T-cell (primary cell): ENCODE measurements around the gene MYLK4. TPM values are rescaled to one million over a fixed set of nuclear protein-coding genes. Genes with fewer than 3 reads are reported as not detected.

Source experiments
- ATAC-seq, 4 experiments: fragments of 200-7000 bp in 3 of 4; fragments of 150-1000 bp in 1 of 4; cut with Tn5 transposase; replicated peaks in 1 of 4; 1 replicate in 3 of 4; 2 replicates in 1 of 4; pipeline ENCODE4 v1.10.0; 2021; ENCODE audit warnings: moderate library complexity in 3 of 4, mild to moderate bottlenecking in 2 of 4, moderate number of reproducible peaks in 1 of 4
- CTCF ChIA-PET, 2 donors: fragments of 300-600 bp; sonication (Branson Sonifier 250); formaldehyde crosslinking; loops; one replicate each; lab custom pipeline; 2022; ENCODE audit warnings: antibody characterized with exemption in 2 of 2; lab: Charles Lee
- POLR2A ChIA-PET, 2 donors: fragments of 300-600 bp; sonication (Branson Sonifier 250); formaldehyde crosslinking; loops; one replicate each; lab custom pipeline; 2022; ENCODE audit warnings: antibody characterized with exemption in 2 of 2; lab: Charles Lee
- DNase-seq, 35 experiments: peaks; one replicate each; pipeline versions ENCODE4 v3.0.0 to v3.0.0-alpha.2; 2013 to 2023
- H3K27ac ChIP-seq: one replicate; pipeline ENCODE4 v1.5.1; 2013; ENCODE audit warnings: low read length
- H3K27me3 ChIP-seq, 2 experiments: replicated peaks in 1 of 2; 1 replicate in 1 of 2; 2 replicates in 1 of 2; pipeline versions ENCODE4 v1.6.1 to v1.7.0; 2013; ENCODE audit warnings: low read length in 1 of 2, mixed read lengths in 1 of 2; ENCODE audit not compliant: control insufficient read depth in 2 of 2, insufficient read depth in 2 of 2; ENCODE audit errors: extremely low read depth in 1 of 2
- H3K36me3 ChIP-seq, 2 donors: 1 replicate in 1 of 2; 2 replicates in 1 of 2; pipeline versions ENCODE4 v1.6.1 to v1.7.0; 2013; ENCODE audit warnings: low read length in 1 of 2; ENCODE audit not compliant: control insufficient read depth in 2 of 2, insufficient read depth in 1 of 2; ENCODE audit errors: extremely low read depth in 1 of 2
- H3K4me1 ChIP-seq, 2 experiments: 1 replicate in 1 of 2; 2 replicates in 1 of 2; pipeline versions ENCODE4 v1.6.1 to v1.7.0; 2013; ENCODE audit warnings: low read length in 2 of 2, mixed read lengths in 1 of 2; ENCODE audit not compliant: insufficient read depth in 2 of 2, control insufficient read depth in 1 of 2; ENCODE audit errors: extremely low read depth in 1 of 2
- H3K4me3 ChIP-seq, 2 donors: 1 replicate in 1 of 2; 2 replicates in 1 of 2; pipeline versions ENCODE4 v1.5.1 to v1.7.0; 2013; ENCODE audit warnings: mild to moderate bottlenecking in 2 of 2, low read length in 1 of 2, moderate library complexity in 1 of 2; ENCODE audit not compliant: control insufficient read depth in 1 of 2; ENCODE audit errors: extremely low read depth in 1 of 2
- H3K9me3 ChIP-seq: 2 replicates; pipeline ENCODE4 v1.7.0; 2013
- H3K27ac Mint-ChIP-seq, 2 donors: one replicate each; pipeline ENCODE4 v1.8.0; 2020 to 2021; ENCODE audit warnings: mild to moderate bottlenecking in 2 of 2, mixed read lengths in 2 of 2
- H3K27me3 Mint-ChIP-seq, 2 donors: one replicate each; pipeline ENCODE4 v1.8.0; 2021 to 2022; ENCODE audit warnings: mixed read lengths in 2 of 2
- H3K36me3 Mint-ChIP-seq: one replicate; pipeline ENCODE4 v1.8.0; 2021; ENCODE audit warnings: mixed read lengths
- H3K4me1 Mint-ChIP-seq, 3 donors: one replicate each; pipeline ENCODE4 v1.8.0; 2020 to 2022; ENCODE audit warnings: mixed read lengths in 3 of 3, mild to moderate bottlenecking in 1 of 3
- H3K4me3 Mint-ChIP-seq, 3 donors: one replicate each; pipeline ENCODE4 v1.8.0; 2020 to 2022; ENCODE audit warnings: mild to moderate bottlenecking in 3 of 3, mixed read lengths in 3 of 3, moderate library complexity in 3 of 3
- H3K9me3 Mint-ChIP-seq, 3 donors: one replicate each; pipeline ENCODE4 v1.8.0; 2020 to 2022; ENCODE audit warnings: mixed read lengths in 3 of 3
- WGBS: methylation state at CpG from one replicate; pipeline ENCODE4 v1.1.5; 2013; ENCODE audit warnings: missing lambda C conversion rate; ENCODE audit not compliant: insufficient coverage; 5-methylcytosine and 5-hydroxymethylcytosine counted together
- total RNA-seq, 35 experiments: library from RNA in 6 of 35; stranded (reverse) in 6 of 35; fragments of 120-200 nt in 1 of 35; gene quantifications; one replicate each; pipeline versions ENCODE4 v1.2.1 to v1.2.4 and lab custom pipeline; 2013 to 2026

Gene MYLK4
- total RNA-seq, 5 donors from 2014 or later (not counting 1 experiment from before 2014, with no cell fraction given) = 0.58 to 1.4 (median 1.0) TPM

DNA sequence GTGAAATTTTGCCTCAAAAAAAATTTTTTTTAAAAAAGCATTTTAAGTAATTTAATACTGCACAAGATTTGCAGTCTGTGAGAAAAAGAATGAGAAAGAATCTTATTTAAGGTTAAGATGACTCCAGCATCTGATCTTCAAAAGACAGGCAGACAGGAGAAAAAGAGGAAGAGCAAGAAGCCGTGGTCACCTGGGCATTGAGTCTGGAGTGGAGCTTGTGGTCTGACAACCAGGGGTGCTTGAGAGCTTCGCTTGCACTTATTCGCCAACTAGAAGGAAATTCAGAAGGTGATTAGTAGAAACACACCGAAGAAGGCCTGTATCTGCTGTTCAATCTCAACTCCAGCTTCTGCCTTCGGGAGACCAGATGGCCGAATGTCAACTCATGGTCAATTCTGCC lies 75.9 kb downstream of the MYLK4 start:
- no peak overlapping the region for H3K4me3 Mint-ChIP-seq
- Histone ChIP-seq H3K27ac (no peak overlapping the region), H3K27me3 (no peaks in the 10 kb centered on the region), H3K36me3 (no peaks in the 10 kb centered on the region), H3K4me1 (no peaks in the 10 kb centered on the region), H3K4me3 (no peak overlapping the region), H3K9me3 (no peaks in the 10 kb centered on the region)
- WGBS = 50% methylated on average over 3 of the region's 6 CpGs
- H3K27ac Mint-ChIP-seq = no peak overlapping the region
- H3K9me3 Mint-ChIP-seq = no peaks in the 10 kb centered on the region
- ATAC-seq = no peak
- POLR2A ChIA-PET = no interaction called here
- CTCF ChIA-PET = no interaction called here
- H3K27me3 Mint-ChIP-seq = no peaks in the 10 kb centered on the region
- DNase-seq = no peak
- H3K4me1 Mint-ChIP-seq = no peaks in the 10 kb centered on the region
- no peaks in the 10 kb centered on the region for H3K36me3 Mint-ChIP-seq

DNA sequence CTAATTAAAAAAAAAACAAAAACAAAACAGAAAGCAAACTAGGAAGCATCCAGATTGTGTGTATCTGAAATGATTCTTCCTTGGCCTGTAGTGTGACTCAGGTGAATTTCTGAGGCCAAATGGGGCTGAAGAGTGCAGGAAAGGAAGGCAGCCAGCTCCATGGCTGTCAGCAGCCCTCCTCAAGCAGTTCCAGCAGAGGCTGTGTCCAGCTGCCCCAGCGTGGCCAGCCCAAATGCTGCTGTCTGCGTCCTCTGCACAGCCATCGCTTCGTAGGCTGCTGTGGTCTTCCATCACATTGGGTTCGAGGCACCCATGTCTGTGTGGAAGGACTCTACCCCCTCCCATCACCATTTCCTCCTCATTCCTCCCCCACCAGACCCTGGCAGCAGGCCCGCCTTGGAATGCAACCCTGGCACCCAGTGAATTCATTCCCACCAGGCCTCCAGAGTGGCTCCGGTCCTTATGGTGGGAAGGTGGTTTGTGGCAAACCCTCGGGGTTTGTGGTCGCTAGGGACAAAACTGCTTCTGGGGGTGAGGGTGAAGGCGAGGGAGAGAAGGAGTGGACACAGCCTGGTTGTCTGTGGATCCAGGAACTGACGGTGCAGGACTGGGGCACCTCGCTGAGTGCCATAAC lies 81.5 kb downstream of the MYLK4 start:
- WGBS = 89% methylated on average over 7 of the region's 12 CpGs
- no peak overlapping the region for H3K27ac ChIP-seq
- Mint-ChIP-seq H3K27me3 (peaks cover 0 to 5% of the 10 kb centered on the region in 2 donors), H3K4me3 (no peak overlapping the region), H3K4me1 (no peaks in the 10 kb centered on the region), H3K27ac (no peak overlapping the region), H3K9me3 (no peaks in the 10 kb centered on the region), H3K36me3 (no peaks in the 10 kb centered on the region)
- H3K36me3 ChIP-seq = no peaks in the 10 kb centered on the region
- DNase-seq (no peak), ATAC-seq (no peak)
- POLR2A ChIA-PET = no interaction called here
- peaks cover 0 to 3% of the 10 kb centered on the region in 2 experiments for H3K27me3 ChIP-seq
- no peaks in the 10 kb centered on the region for H3K9me3 ChIP-seq
- H3K4me1 ChIP-seq = no peaks in the 10 kb centered on the region
- CTCF ChIA-PET = no interaction called here
- no peak overlapping the region for H3K4me3 ChIP-seq

DNA sequence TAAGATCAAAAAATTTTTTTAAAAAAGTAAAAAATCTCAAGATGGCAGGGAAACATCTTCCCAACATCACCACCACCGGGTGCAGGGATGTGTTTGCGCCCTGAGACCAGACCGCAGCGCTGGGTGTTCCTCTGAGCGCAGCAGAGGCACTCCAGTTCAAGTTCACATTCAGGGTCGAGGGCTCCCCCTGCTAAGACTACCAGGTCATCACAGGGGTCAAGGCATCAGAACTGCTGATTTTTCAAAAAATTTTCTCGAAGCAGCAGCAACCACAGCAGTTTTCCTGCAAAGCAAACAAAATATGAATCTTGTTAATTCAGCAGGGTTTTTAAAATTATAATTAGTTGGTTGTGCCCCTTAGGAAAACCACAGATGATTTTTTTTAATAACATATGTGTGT lies 83.1 kb downstream of the MYLK4 start:
- DNase-seq (no peak), ATAC-seq (no peak)
- H3K4me3 ChIP-seq = no peak overlapping the region
- no peak overlapping the region for H3K27ac ChIP-seq
- 88% methylated on average over 6 of the region's 7 CpGs for WGBS
- H3K4me1 ChIP-seq = no peaks in the 10 kb centered on the region
- Mint-ChIP-seq H3K36me3 (no peaks in the 10 kb centered on the region), H3K4me3 (no peak overlapping the region), H3K4me1 (no peaks in the 10 kb centered on the region), H3K27me3 (peaks cover 0 to 6% of the 10 kb centered on the region in 2 donors), H3K9me3 (no peaks in the 10 kb centered on the region), H3K27ac (no peak overlapping the region)
- no peaks in the 10 kb centered on the region for H3K9me3 ChIP-seq
- peaks cover 0 to 3% of the 10 kb centered on the region in 2 experiments for H3K27me3 ChIP-seq
- ChIA-PET POLR2A (no interaction called here), CTCF (no interaction called here)
- H3K36me3 ChIP-seq = no peaks in the 10 kb centered on the region

DNA sequence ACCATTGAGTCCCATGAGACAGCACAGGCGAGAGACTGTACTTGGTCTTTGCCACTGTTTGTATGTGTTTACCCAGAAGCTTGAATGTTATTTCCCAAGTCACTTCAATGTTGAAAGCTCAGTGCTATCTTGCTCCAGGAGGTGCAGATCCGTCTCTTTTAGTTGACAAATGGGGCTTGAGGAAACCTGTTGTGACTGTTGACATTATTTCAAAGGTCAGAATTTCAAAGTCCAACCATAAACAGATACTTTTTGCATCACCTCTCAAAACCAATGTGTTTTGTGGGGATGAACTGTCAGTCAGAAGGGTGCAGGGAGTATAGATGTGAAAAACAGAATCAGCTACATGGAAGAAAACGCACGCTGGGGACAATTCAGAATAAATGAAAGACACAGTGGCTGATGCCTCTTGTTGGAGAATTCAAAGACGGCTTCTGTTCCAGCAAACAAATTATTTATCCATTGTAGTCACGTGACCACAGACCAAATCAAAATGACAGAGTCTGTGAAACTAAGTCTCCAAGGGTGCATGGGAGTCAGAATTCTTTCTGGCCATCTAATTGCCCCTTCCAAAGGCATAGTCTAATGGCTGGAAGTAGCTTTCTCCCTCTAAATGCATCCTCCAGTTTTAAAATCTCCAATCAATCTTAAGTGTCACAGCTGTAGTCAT lies 83.7 kb downstream of the MYLK4 start:
- Mint-ChIP-seq H3K36me3 (no peaks in the 10 kb centered on the region), H3K27ac (no peak overlapping the region), H3K4me3 (no peak overlapping the region), H3K9me3 (no peaks in the 10 kb centered on the region), H3K27me3 (peaks cover 0 to 6% of the 10 kb centered on the region in 2 donors), H3K4me1 (no peaks in the 10 kb centered on the region)
- CTCF ChIA-PET = no interaction called here
- no peak for DNase-seq
- no peaks in the 10 kb centered on the region for H3K4me1 ChIP-seq
- H3K36me3 ChIP-seq = no peaks in the 10 kb centered on the region
- 55% methylated on average over 4 of the region's 6 CpGs for WGBS
- ATAC-seq = no peak
- no peak overlapping the region for H3K27ac ChIP-seq
- POLR2A ChIA-PET = no interaction called here
- H3K4me3 ChIP-seq = no peak overlapping the region
- H3K9me3 ChIP-seq = no peaks in the 10 kb centered on the region
- peaks cover 0 to 3% of the 10 kb centered on the region in 2 experiments for H3K27me3 ChIP-seq

DNA sequence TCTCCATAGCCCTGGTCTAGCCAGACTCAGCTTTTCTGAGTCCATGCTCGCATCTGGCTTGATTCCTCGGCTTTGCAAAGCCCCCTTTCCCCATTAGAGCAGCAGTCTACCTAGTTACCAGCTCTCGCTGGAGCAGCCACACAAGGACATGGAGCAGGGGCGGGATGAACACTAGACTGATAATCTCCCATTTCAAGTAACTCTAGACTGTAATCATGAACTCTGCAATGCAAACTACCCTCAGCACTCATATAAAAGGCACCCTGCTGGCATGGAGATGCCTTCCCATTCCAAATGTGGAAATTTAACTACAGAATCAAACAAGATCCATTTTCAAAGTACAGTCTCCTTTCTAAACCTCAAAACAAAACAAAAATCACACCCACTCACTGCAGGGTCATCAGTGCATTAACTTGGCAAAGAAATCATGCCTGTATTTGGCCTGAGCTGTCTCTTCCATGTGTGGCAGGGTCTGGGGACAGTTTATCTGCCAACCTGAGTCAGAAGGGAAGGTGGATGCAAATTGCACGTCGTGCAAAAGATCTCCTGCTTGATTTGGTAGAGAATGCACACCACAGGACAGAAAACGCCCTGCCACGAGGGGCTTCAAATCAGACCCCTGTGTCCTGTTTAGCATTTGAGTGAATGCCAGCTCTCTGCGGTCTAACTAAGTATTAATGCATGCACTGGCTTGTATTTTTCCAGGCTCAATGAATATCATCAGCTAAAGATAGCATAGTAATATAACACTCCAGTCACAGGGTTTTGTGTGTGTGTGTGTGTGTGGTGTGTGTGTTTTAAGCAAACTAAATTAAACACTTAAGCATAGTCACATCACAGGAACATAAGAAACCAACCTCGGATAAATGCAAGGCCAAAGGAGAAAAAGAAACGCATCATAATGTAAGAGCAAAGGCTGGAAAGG lies 85.3 kb downstream of the MYLK4 start:
- H3K4me3 Mint-ChIP-seq = no peak overlapping the region

DNA sequence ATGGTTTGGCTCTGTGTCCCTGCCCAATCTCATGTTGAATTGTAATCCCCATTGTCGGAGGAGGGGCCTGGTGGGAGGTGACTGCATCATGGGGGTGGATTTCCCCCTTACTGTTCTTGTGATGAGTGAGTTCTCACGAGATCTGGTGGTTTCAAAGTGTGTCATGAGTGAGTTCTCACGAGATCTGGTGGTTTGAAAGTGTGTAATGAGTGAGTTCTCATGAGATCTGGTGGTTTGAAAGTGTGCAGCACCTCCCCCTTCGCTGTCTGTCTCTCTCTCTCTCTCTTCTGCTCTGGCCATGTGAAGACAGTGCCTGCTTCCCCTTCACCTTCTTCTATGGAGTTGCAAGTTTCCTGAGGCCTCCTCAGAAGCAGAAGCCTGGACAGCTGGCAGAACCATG lies 87.6 kb downstream of the MYLK4 start:
- H3K9me3 ChIP-seq = no peaks in the 10 kb centered on the region
- Mint-ChIP-seq H3K4me1 (no peaks in the 10 kb centered on the region), H3K36me3 (no peaks in the 10 kb centered on the region), H3K27me3 (peaks cover 0 to 6% of the 10 kb centered on the region in 2 donors), H3K27ac (no peak overlapping the region), H3K4me3 (no peak overlapping the region), H3K9me3 (no peaks in the 10 kb centered on the region)
- ChIA-PET POLR2A (no interaction called here), CTCF (no interaction called here)
- no peak overlapping the region for H3K27ac ChIP-seq
- 76% methylated on average over 2 of the region's 4 CpGs for WGBS
- DNase-seq = no peak
- no peaks in the 10 kb centered on the region for H3K4me1 ChIP-seq
- no peaks in the 10 kb centered on the region for H3K27me3 ChIP-seq
- H3K36me3 ChIP-seq = no peaks in the 10 kb centered on the region
- H3K4me3 ChIP-seq = no peak overlapping the region
- no peak for ATAC-seq

More for the DNA sequence above, 85.3 kb downstream of the MYLK4 start:
- H3K4me3 ChIP-seq = no peak overlapping the region
- no peaks in the 10 kb centered on the region for H3K4me1 Mint-ChIP-seq
- ATAC-seq (no peak), DNase-seq (no peak)
- H3K27me3 Mint-ChIP-seq = peaks cover 0 to 6% of the 10 kb centered on the region in 2 donors
- H3K4me1 ChIP-seq = no peaks in the 10 kb centered on the region
- H3K9me3 Mint-ChIP-seq = no peaks in the 10 kb centered on the region
- CTCF ChIA-PET = no interaction called here
- no peak overlapping the region for H3K27ac Mint-ChIP-seq
- no peaks in the 10 kb centered on the region for H3K36me3 ChIP-seq
- H3K27ac ChIP-seq = no peak overlapping the region
- H3K36me3 Mint-ChIP-seq = no peaks in the 10 kb centered on the region
- H3K9me3 ChIP-seq = no peaks in the 10 kb centered on the region
- WGBS = 60% methylated on average over 8 of the region's 11 CpGs
- POLR2A ChIA-PET = no interaction called here
- H3K27me3 ChIP-seq = peaks cover 0 to 3% of the 10 kb centered on the region in 2 experiments
